RKO (cell line): ENCODE data around the gene STK11.

ENCODE experiments used
- DNase-seq: peaks from one replicate; pipeline ENCODE4 v3.0.0-alpha.2; 2016; ENCODE audit warnings: low spot score

Gene STK11

GRCh38 chr19:1226227-1226518 is 20.6 kb downstream of the STK11 start:
- DNase-seq, result no peak

GRCh38 chr19:1226522-1227303 is 21.1 kb downstream of the STK11 start:
- no peak for DNase-seq

- DNase-seq, result no peak
Observed at GRCh38 chr19:1227304-1228054, 21.9 kb downstream of the STK11 start.

- no peak for DNase-seq
Observed at GRCh38 chr19:1228161-1228957, 22.8 kb downstream of the STK11 start.

GRCh38 chr19:1229056-1229923 is 23.7 kb downstream of the STK11 start:
- DNase-seq, result no peak

GRCh38 chr19:1229924-1230782 is 24.6 kb downstream of the STK11 start:
- DNase-seq, result no peak

- no peak for DNase-seq
Observed at GRCh38 chr19:1230783-1231489, 25.4 kb downstream of the STK11 start.

- no peak for DNase-seq
Observed at GRCh38 chr19:1231729-1232637, 26.4 kb downstream of the STK11 start.

GRCh38 chr19:1232652-1233072 is 27.1 kb downstream of the STK11 start:
- DNase-seq, result no peak

- no peak for DNase-seq
Observed at GRCh38 chr19:1233115-1233667, 27.6 kb downstream of the STK11 start.

GRCh38 chr19:1234051-1234954 is 28.7 kb downstream of the STK11 start:
- DNase-seq, result no peak

GRCh38 chr19:1234955-1235380 is 29.4 kb downstream of the STK11 start:
- DNase-seq, result no peak

- peak; percentile 70 for DNase-seq
Observed at GRCh38 chr19:1235625-1236538, 30.3 kb downstream of the STK11 start.

GRCh38 chr19:1236576-1236975 is 31.0 kb downstream of the STK11 start:
- no peak for DNase-seq

GRCh38 chr19:1237027-1237659 is 31.6 kb downstream of the STK11 start:
- no peak for DNase-seq

GRCh38 chr19:1237754-1238368 is 32.3 kb downstream of the STK11 start, which contains the start of gene CBARP:
CBARP (minus strand) TSS chr19:1238005; CDS start chr19:1236100, 1,905 bp downstream.
- DNase-seq, result peak; percentile 57
